Vagina (tissue), 2 donors: ENCODE measurements around the gene COL25A1.

ENCODE experiments used
- CTCF ChIP-seq, 3 experiments: fragments of 450-650 bp in 2 of 3; fragments of 200-600 bp in 1 of 3; sonication (generic) in 1 of 3; IDR thresholded peaks; one replicate each; pipeline ENCODE4 v1.5.1; 2017 to 2019; ENCODE audit warnings: antibody characterized with exemption in 3 of 3, mild to moderate bottlenecking in 2 of 3, moderate library complexity in 2 of 3
- POLR2A ChIP-seq, 2 donors: fragments of 450-650 bp; IDR thresholded peaks; one replicate each; pipeline ENCODE4 v1.6.1; 2017; ENCODE audit warnings: antibody characterized with exemption in 2 of 2, mild to moderate bottlenecking in 2 of 2, moderate library complexity in 2 of 2
- POLR2AphosphoS5 ChIP-seq, 2 donors: sonication (generic); formaldehyde crosslinking; IDR thresholded peaks; one replicate each; pipeline ENCODE4 v1.9.0; 2017; ENCODE audit warnings: antibody characterized with exemption in 2 of 2, mild to moderate bottlenecking in 2 of 2, low read depth in 1 of 2; ENCODE audit not compliant: insufficient read depth in 1 of 2

DNA sequence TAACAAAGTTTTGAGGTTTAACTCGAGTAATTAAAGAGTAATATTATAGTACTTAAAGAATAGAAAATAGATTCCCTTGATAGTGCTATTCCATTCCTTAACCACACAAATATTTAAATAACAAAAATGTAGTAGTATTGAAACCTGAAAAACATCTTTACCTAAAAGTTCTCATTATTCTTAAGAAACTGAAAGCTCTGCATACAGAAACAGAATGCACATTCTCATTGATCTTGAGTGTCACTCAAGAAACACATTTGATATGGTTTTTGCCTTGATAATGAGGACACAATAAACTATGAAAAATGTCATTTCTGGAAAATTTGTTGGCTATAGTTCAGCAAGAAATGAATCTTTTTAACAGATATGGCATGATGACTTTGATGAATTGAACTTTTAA, 268.5 kb downstream of the COL25A1 start:
- no peak for TF ChIP-seq CTCF (IDR thresholded peaks at IDR 0.05)
- no peak for TF ChIP-seq POLR2AphosphoS5 (IDR thresholded peaks at IDR 0.05; ENCODE audit: insufficient read depth in 1 of 2, low read depth in 1 of 2)
- TF ChIP-seq POLR2A (IDR thresholded peaks at IDR 0.05): no peak
